Gastrocnemius medialis (tissue), 4 donors: Measurements from ENCODE around the gene CITED1.

ENCODE experiments used
- CTCF ChIP-seq, 5 experiments: fragments of 450-650 bp in 3 of 5; fragments of 200-600 bp in 2 of 5; sonication (generic) in 2 of 5; IDR thresholded peaks in 4 of 5; conservative IDR thresholded peaks in 1 of 5; 1 replicate in 4 of 5; 2 replicates in 1 of 5; pipeline ENCODE4 v1.5.1; 2016 to 2019; ENCODE audit warnings: antibody characterized with exemption in 5 of 5, mild to moderate bottlenecking in 3 of 5, moderate library complexity in 3 of 5
- POLR2A ChIP-seq, 2 donors: fragments of 450-650 bp; IDR thresholded peaks; one replicate each; pipeline ENCODE4 v1.6.1; 2017; ENCODE audit warnings: antibody characterized with exemption in 2 of 2, mild to moderate bottlenecking in 2 of 2, moderate library complexity in 2 of 2

- TF ChIP-seq POLR2A (IDR thresholded peaks at IDR 0.05): no peak
- TF ChIP-seq CTCF (IDR thresholded peaks at IDR 0.05 in 4 of 5, conservative IDR thresholded peaks at IDR 0.05 in 1 of 5): no peak
Observed at GRCh38 chrX:72296991-72297390, 8.7 kb downstream of the CITED1 start.
